Measurements from ENCODE around the gene PPIL4. TPM values are rescaled to one million over a fixed set of nuclear protein-coding genes. Genes with fewer than 3 reads are reported as not detected.

The PPIL4 gene
- total and polyA plus RNA-seq, 10 of the 15 experiments (the other 5 are each of a cell fraction or from before 2014, with no cell fraction given): 8.0 to 28.4 (median 24.3) TPM

DNA sequence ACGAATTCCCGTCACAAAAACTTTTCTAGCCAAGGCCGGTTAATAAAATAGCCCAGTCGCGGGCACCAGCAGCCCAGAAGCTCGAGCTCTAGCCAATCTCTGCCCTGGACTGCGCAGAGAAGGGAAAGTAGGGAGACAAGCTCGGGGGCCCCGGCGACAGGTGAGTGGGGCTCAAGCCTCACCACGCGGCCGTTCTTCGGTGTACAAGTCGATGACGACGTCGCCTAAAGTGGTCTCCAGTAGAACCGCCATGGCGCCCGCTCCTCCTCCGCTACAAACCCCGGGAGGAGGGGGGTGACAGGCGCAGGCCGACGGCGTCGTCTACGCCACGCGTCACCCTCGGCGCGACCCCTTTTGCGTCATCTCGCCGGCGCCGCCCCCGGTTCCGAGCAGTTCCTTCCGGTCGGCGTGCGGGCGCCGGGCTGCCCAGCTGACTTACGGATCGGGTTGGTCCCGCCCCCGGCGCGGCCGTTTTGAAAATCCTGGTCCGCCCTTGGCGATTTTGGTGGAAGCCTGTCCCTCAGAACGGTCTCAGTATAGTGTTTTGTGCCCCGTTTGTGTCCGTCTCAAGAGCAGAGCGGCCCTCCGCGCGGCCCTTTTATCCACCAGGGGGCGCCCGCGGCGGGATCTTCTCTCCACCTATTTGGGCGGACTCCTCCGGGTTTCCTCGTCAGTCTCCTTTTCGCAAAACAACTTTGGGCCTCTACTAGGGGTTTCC, at the start of gene PPIL4 (continued):
- TF ChIP-seq, protein P1, sequence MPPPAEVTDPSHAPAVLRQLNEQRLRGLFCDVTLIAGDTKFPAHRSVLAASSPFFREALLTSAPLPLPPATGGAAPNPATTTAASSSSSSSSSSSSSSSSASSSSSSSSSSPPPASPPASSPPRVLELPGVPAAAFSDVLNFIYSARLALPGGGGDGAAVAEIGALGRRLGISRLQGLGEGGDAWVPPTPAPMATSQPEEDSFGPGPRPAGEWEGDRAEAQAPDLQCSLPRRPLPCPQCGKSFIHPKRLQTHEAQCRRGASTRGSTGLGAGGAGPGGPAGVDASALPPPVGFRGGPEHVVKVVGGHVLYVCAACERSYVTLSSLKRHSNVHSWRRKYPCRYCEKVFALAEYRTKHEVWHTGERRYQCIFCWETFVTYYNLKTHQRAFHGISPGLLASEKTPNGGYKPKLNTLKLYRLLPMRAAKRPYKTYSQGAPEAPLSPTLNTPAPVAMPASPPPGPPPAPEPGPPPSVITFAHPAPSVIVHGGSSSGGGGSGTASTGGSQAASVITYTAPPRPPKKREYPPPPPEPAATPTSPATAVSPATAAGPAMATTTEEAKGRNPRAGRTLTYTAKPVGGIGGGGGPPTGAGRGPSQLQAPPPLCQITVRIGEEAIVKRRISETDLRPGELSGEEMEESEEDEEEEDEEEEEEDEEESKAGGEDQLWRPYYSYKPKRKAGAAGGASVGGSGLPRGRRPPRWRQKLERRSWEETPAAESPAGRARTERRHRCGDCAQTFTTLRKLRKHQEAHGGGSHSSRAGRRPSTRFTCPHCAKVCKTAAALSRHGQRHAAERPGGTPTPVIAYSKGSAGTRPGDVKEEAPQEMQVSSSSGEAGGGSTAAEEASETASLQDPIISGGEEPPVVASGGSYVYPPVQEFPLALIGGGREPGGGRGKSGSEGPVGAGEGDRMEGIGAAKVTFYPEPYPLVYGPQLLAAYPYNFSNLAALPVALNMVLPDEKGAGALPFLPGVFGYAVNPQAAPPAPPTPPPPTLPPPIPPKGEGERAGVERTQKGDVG (CRISPR knock-in tag; IDR thresholded peaks at IDR 0.05): no peak
- TF ChIP-seq, protein P2, sequence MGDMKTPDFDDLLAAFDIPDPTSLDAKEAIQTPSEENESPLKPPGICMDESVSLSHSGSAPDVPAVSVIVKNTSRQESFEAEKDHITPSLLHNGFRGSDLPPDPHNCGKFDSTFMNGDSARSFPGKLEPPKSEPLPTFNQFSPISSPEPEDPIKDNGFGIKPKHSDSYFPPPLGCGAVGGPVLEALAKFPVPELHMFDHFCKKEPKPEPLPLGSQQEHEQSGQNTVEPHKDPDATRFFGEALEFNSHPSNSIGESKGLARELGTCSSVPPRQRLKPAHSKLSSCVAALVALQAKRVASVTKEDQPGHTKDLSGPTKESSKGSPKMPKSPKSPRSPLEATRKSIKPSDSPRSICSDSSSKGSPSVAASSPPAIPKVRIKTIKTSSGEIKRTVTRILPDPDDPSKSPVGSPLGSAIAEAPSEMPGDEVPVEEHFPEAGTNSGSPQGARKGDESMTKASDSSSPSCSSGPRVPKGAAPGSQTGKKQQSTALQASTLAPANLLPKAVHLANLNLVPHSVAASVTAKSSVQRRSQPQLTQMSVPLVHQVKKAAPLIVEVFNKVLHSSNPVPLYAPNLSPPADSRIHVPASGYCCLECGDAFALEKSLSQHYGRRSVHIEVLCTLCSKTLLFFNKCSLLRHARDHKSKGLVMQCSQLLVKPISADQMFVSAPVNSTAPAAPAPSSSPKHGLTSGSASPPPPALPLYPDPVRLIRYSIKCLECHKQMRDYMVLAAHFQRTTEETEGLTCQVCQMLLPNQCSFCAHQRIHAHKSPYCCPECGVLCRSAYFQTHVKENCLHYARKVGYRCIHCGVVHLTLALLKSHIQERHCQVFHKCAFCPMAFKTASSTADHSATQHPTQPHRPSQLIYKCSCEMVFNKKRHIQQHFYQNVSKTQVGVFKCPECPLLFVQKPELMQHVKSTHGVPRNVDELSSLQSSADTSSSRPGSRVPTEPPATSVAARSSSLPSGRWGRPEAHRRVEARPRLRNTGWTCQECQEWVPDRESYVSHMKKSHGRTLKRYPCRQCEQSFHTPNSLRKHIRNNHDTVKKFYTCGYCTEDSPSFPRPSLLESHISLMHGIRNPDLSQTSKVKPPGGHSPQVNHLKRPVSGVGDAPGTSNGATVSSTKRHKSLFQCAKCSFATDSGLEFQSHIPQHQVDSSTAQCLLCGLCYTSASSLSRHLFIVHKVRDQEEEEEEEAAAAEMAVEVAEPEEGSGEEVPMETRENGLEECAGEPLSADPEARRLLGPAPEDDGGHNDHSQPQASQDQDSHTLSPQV (IDR thresholded peaks at IDR 0.05): peak; percentile 65; the same call in 1 of the 2 replicates
- TF ChIP-seq TCF7 (IDR thresholded peaks at IDR 0.05; ENCODE audit: borderline replicate concordance): no peak
- TF ChIP-seq ZBED1 (IDR thresholded peaks at IDR 0.05; ENCODE audit: borderline replicate concordance): no peak
- peak; percentile 96 for TF ChIP-seq MXI1 (IDR thresholded peaks at IDR 0.05; ENCODE audit: low read depth, low read length)
- no peak; the same call in 1 of the 2 replicates for TF ChIP-seq FOXM1 (IDR thresholded peaks at IDR 0.05; ENCODE audit: low read depth, low read length)
- TF ChIP-seq, protein P3, sequence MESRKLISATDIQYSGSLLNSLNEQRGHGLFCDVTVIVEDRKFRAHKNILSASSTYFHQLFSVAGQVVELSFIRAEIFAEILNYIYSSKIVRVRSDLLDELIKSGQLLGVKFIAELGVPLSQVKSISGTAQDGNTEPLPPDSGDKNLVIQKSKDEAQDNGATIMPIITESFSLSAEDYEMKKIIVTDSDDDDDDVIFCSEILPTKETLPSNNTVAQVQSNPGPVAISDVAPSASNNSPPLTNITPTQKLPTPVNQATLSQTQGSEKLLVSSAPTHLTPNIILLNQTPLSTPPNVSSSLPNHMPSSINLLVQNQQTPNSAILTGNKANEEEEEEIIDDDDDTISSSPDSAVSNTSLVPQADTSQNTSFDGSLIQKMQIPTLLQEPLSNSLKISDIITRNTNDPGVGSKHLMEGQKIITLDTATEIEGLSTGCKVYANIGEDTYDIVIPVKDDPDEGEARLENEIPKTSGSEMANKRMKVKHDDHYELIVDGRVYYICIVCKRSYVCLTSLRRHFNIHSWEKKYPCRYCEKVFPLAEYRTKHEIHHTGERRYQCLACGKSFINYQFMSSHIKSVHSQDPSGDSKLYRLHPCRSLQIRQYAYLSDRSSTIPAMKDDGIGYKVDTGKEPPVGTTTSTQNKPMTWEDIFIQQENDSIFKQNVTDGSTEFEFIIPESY (IDR thresholded peaks at IDR 0.05): no peak
- 0 out of 2 replicates have a peak, but pooled peaks have one; percentile 19 for TF ChIP-seq PML (IDR thresholded peaks at IDR 0.05; ENCODE audit: low read length)
- TF ChIP-seq YBX1 (IDR thresholded peaks at IDR 0.05): no peak
- TF ChIP-seq SMC3 (IDR thresholded peaks at IDR 0.05; ENCODE audit: borderline replicate concordance, low read length): peak; percentile 50
- TF ChIP-seq, protein P4, sequence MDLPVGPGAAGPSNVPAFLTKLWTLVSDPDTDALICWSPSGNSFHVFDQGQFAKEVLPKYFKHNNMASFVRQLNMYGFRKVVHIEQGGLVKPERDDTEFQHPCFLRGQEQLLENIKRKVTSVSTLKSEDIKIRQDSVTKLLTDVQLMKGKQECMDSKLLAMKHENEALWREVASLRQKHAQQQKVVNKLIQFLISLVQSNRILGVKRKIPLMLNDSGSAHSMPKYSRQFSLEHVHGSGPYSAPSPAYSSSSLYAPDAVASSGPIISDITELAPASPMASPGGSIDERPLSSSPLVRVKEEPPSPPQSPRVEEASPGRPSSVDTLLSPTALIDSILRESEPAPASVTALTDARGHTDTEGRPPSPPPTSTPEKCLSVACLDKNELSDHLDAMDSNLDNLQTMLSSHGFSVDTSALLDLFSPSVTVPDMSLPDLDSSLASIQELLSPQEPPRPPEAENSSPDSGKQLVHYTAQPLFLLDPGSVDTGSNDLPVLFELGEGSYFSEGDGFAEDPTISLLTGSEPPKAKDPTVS (IDR thresholded peaks at IDR 0.05; ENCODE audit: low read depth, low read length): no peak
- TF ChIP-seq LARP7 (IDR thresholded peaks at IDR 0.05): peak; percentile 66
- TF ChIP-seq RAD51 (IDR thresholded peaks at IDR 0.05): peak; percentile 61; the same call in 1 of the 2 replicates
- peak; percentile 85 for TF ChIP-seq SMARCA5 (IDR thresholded peaks at IDR 0.05)
- TF ChIP-seq TCF3 (IDR thresholded peaks at IDR 0.05; ENCODE audit: borderline replicate concordance, insufficient read depth, low read depth, low read length): 0 out of 2 replicates have a peak, but pooled peaks have one; percentile 40
